Measurements from ENCODE around the gene DUOXA1. TPM values are rescaled to one million over a fixed set of nuclear protein-coding genes. Genes with fewer than 3 reads are reported as not detected.

DUOXA1 gene
- total RNA-seq, 6 experiments from 2014 or later = 0.09 to 0.31 (median 0.16) TPM; not detected in 3

GRCh38 chr15:45117308-45118130 lies 12.2 kb downstream of the DUOXA1 start:
- DNase-seq = no peak
- no peaks in the 10 kb centered on the region for H3K9me3 Mint-ChIP-seq
- no peak for TF ChIP-seq CTCF (IDR thresholded peaks at IDR 0.05)
- H3K36me3 Mint-ChIP-seq (ENCODE audit: low read depth) = no peaks in the 10 kb centered on the region
- no peak overlapping the region for H3K27ac Mint-ChIP-seq
- no peak overlapping the region for H3K4me3 Mint-ChIP-seq
- peaks cover 53% of the 10 kb centered on the region for H3K27me3 Mint-ChIP-seq (ENCODE audit: insufficient read depth)
- H3K4me1 Mint-ChIP-seq (ENCODE audit: low read depth) = peaks cover 25% of the 10 kb centered on the region

- Mint-ChIP-seq H3K36me3 (ENCODE audit: low read depth) (no peaks in the 10 kb centered on the region), H3K9me3 (no peaks in the 10 kb centered on the region), H3K27ac (no peak overlapping the region), H3K4me3 (no peak overlapping the region), H3K27me3 (ENCODE audit: insufficient read depth) (peaks cover 61% of the 10 kb centered on the region), H3K4me1 (ENCODE audit: low read depth) (peaks cover 22% of the 10 kb centered on the region)
- no peak for TF ChIP-seq CTCF (IDR thresholded peaks at IDR 0.05)
- DNase-seq = no peak
These were observed 13.0 kb downstream of the DUOXA1 start for GRCh38 chr15:45116482-45117307.

- H3K36me3 Mint-ChIP-seq (ENCODE audit: low read depth) = no peaks in the 10 kb centered on the region
- peaks cover 16% of the 10 kb centered on the region for H3K4me1 Mint-ChIP-seq (ENCODE audit: low read depth)
- DNase-seq = no peak
These were observed 13.6 kb downstream of the DUOXA1 start for GRCh38 chr15:45116006-45116481.

GRCh38 chr15:45115312-45115820 lies 14.3 kb downstream of the DUOXA1 start:
- TF ChIP-seq CTCF (IDR thresholded peaks at IDR 0.05) = no peak
- no peak for DNase-seq
- Mint-ChIP-seq H3K27ac (no peak overlapping the region), H3K27me3 (ENCODE audit: insufficient read depth) (peaks cover 65% of the 10 kb centered on the region), H3K36me3 (ENCODE audit: low read depth) (no peaks in the 10 kb centered on the region), H3K4me3 (no peak overlapping the region), H3K9me3 (no peaks in the 10 kb centered on the region), H3K4me1 (ENCODE audit: low read depth) (peaks cover 13% of the 10 kb centered on the region)

More at GRCh38 chr15:45116006-45116481, 13.6 kb downstream of the DUOXA1 start:
- no peak for TF ChIP-seq CTCF (IDR thresholded peaks at IDR 0.05)
- Mint-ChIP-seq H3K9me3 (no peaks in the 10 kb centered on the region), H3K27me3 (ENCODE audit: insufficient read depth) (peaks cover 62% of the 10 kb centered on the region), H3K27ac (no peak overlapping the region), H3K4me3 (no peak overlapping the region)

GRCh38 chr15:45114751-45115085 lies 15.0 kb downstream of the DUOXA1 start:
- Mint-ChIP-seq H3K4me3 (no peak overlapping the region), H3K9me3 (no peaks in the 10 kb centered on the region), H3K27ac (no peak overlapping the region), H3K4me1 (ENCODE audit: low read depth) (peaks cover 13% of the 10 kb centered on the region), H3K27me3 (ENCODE audit: insufficient read depth) (peaks cover 69% of the 10 kb centered on the region), H3K36me3 (ENCODE audit: low read depth) (no peaks in the 10 kb centered on the region)
- no peak for DNase-seq
- no peak for TF ChIP-seq CTCF (IDR thresholded peaks at IDR 0.05)
